HG02623 (cell line): ENCODE data around the gene CEMIP.

ENCODE experiments used
- ATAC-seq: cut with Tn5 transposase; IDR thresholded peaks from one replicate; pipeline ENCODE4 v1.9.1; 2021; ENCODE audit warnings: moderate library complexity; ENCODE audit not compliant: unreplicated experiment

CEMIP gene

GRCh38 chr15:80822676-80823075 is 43.5 kb downstream of the CEMIP start:
- no peak for ATAC-seq

GRCh38 chr15:80823120-80823519 is 44.0 kb downstream of the CEMIP start:
- ATAC-seq = no peak

GRCh38 chr15:80823995-80824394 is 44.8 kb downstream of the CEMIP start:
- no peak for ATAC-seq

- no peak for ATAC-seq
These were observed 46.3 kb downstream of the CEMIP start for GRCh38 chr15:80825361-80826030.

- no peak for ATAC-seq
These were observed 49.6 kb downstream of the CEMIP start for GRCh38 chr15:80828796-80829195.

GRCh38 chr15:80830677-80831076 is 51.5 kb downstream of the CEMIP start:
- no peak for ATAC-seq

- ATAC-seq = no peak
These were observed 52.0 kb downstream of the CEMIP start for GRCh38 chr15:80831192-80831591.

- ATAC-seq = no peak
These were observed 52.5 kb downstream of the CEMIP start for GRCh38 chr15:80831606-80832224.

GRCh38 chr15:80832686-80833085 is 53.5 kb downstream of the CEMIP start:
- ATAC-seq = no peak

- no peak for ATAC-seq
These were observed 55.2 kb downstream of the CEMIP start for GRCh38 chr15:80834402-80834801.

GRCh38 chr15:80834906-80835305 is 55.7 kb downstream of the CEMIP start:
- ATAC-seq = no peak

- no peak for ATAC-seq
These were observed 56.2 kb downstream of the CEMIP start for GRCh38 chr15:80835336-80835735.

- ATAC-seq = no peak
These were observed 57.1 kb downstream of the CEMIP start for GRCh38 chr15:80836223-80836622.

GRCh38 chr15:80837006-80837405 is 57.8 kb downstream of the CEMIP start:
- ATAC-seq = no peak

- no peak for ATAC-seq
These were observed 58.8 kb downstream of the CEMIP start for GRCh38 chr15:80838012-80838411.

GRCh38 chr15:80838666-80839065 is 59.5 kb downstream of the CEMIP start:
- no peak for ATAC-seq

- no peak for ATAC-seq
These were observed 60.6 kb downstream of the CEMIP start for GRCh38 chr15:80839764-80840130.

- ATAC-seq = no peak
These were observed 61.3 kb downstream of the CEMIP start for GRCh38 chr15:80840182-80841130.

- ATAC-seq = no peak
These were observed 62.4 kb downstream of the CEMIP start for GRCh38 chr15:80841541-80841940.

GRCh38 chr15:80844011-80844732 is 65.0 kb downstream of the CEMIP start:
- ATAC-seq = no peak
